H9 (cell line): ENCODE results near the gene ZBTB8OS. TPM values are rescaled to one million over a fixed set of nuclear protein-coding genes. Genes with fewer than 3 reads are reported as not detected.

ENCODE experiments used
- DNase-seq: peaks from one replicate; pipeline ENCODE4 v3.0.0-alpha.2; 2017
- H2AFZ ChIP-seq: one replicate; pipeline ENCODE4 v1.6.1; 2013; ENCODE audit warnings: mild to moderate bottlenecking, low read length, control low read depth, moderate library complexity
- H2AK5ac ChIP-seq: 2 replicates; pipeline ENCODE4 v1.6.1; 2013; ENCODE audit warnings: low read length, control low read depth, mixed read lengths; ENCODE audit not compliant: insufficient read length
- H2BK120ac ChIP-seq: one replicate; pipeline ENCODE4 v1.6.1; 2013; ENCODE audit warnings: low read depth, mild to moderate bottlenecking, low read length, control low read depth, inconsistent platforms; ENCODE audit not compliant: poor library complexity, severe bottlenecking
- H2BK12ac ChIP-seq: 2 replicates; pipeline ENCODE4 v1.6.1; 2013; ENCODE audit warnings: low read length, control low read depth, mixed read lengths, low read depth; ENCODE audit not compliant: insufficient read length
- H2BK15ac ChIP-seq: 2 replicates; pipeline ENCODE4 v1.6.1; 2013; ENCODE audit warnings: low read depth, low read length, control low read depth
- H2BK20ac ChIP-seq: one replicate; pipeline ENCODE4 v1.6.1; 2013; ENCODE audit warnings: low read depth, mild to moderate bottlenecking, low read length, control low read depth, inconsistent platforms; ENCODE audit not compliant: poor library complexity, severe bottlenecking
- H2BK5ac ChIP-seq: 2 replicates; pipeline ENCODE4 v1.6.1; 2013; ENCODE audit warnings: low read length, control low read depth, mixed read lengths; ENCODE audit not compliant: insufficient read length
- H3K14ac ChIP-seq: 2 replicates; pipeline ENCODE4 v1.6.1; 2013; ENCODE audit warnings: low read length, control low read depth; ENCODE audit not compliant: insufficient read depth
- H3K18ac ChIP-seq: 2 replicates; pipeline ENCODE4 v1.6.1; 2013; ENCODE audit warnings: low read depth, mild to moderate bottlenecking, mixed read lengths, low read length, control low read depth; ENCODE audit not compliant: insufficient read length
- H3K23ac ChIP-seq: 2 replicates; pipeline ENCODE4 v1.6.1; 2013; ENCODE audit warnings: low read length, control low read depth, mixed read lengths, low read depth; ENCODE audit not compliant: insufficient read length
- H3K23me2 ChIP-seq: 2 replicates; pipeline ENCODE4 v1.6.1; 2013; ENCODE audit warnings: low read depth, mild to moderate bottlenecking, mixed read lengths, low read length, control low read depth; ENCODE audit not compliant: insufficient read length, poor library complexity, severe bottlenecking
- H3K27ac ChIP-seq: 2 replicates; pipeline ENCODE4 v1.5.1; 2013; ENCODE audit warnings: low read length, control low read depth, mixed read lengths, low read depth; ENCODE audit not compliant: insufficient read length
- H3K27me3 ChIP-seq: 2 replicates; pipeline ENCODE4 v1.6.1; 2013; ENCODE audit warnings: low read length, control low read depth, inconsistent platforms; ENCODE audit not compliant: insufficient read depth
- H3K4ac ChIP-seq: 2 replicates; pipeline ENCODE4 v1.6.1; 2013; ENCODE audit warnings: low read depth, mild to moderate bottlenecking, control low read depth, inconsistent platforms, low read length, moderate library complexity
- H3K4me1 ChIP-seq: 2 replicates; pipeline ENCODE4 v1.6.1; 2013; ENCODE audit warnings: low read length, control low read depth, inconsistent platforms; ENCODE audit not compliant: insufficient read depth
- H3K4me2 ChIP-seq: 2 replicates; pipeline ENCODE4 v1.6.1; 2013; ENCODE audit warnings: low read length, control low read depth, mixed read lengths; ENCODE audit not compliant: insufficient read length, insufficient read depth
- H3K56ac ChIP-seq: 2 replicates; pipeline ENCODE4 v1.6.1; 2013; ENCODE audit warnings: low read depth, mild to moderate bottlenecking, mixed read lengths, low read length, control low read depth; ENCODE audit not compliant: insufficient read length
- H3K79me1 ChIP-seq: 2 replicates; pipeline ENCODE4 v1.6.1; 2013; ENCODE audit warnings: low read depth, mild to moderate bottlenecking, moderate library complexity, low read length, control low read depth, inconsistent platforms; ENCODE audit not compliant: insufficient read depth, poor library complexity, severe bottlenecking
- H3K79me2 ChIP-seq: 2 replicates; pipeline ENCODE4 v1.6.1; 2013; ENCODE audit warnings: low read length, control low read depth, inconsistent platforms; ENCODE audit not compliant: insufficient read depth
- H3K9ac ChIP-seq: 2 replicates; pipeline ENCODE4 v1.6.1; 2013; ENCODE audit warnings: low read length, control low read depth, mixed read lengths; ENCODE audit not compliant: insufficient read length; ENCODE audit errors: extremely low read depth
- H3K9me3 ChIP-seq: one replicate; pipeline ENCODE4 v1.6.1; 2013; ENCODE audit warnings: low read depth, low read length, inconsistent platforms; ENCODE audit not compliant: control insufficient read depth
- H3T11ph ChIP-seq: one replicate; pipeline ENCODE4 v1.6.1; 2013; ENCODE audit warnings: mild to moderate bottlenecking, low read length, control low read depth, inconsistent platforms
- H4K20me1 ChIP-seq: one replicate; pipeline ENCODE4 v1.6.1; 2013; ENCODE audit not compliant: control insufficient read depth, insufficient read length, insufficient read depth
- H4K5ac ChIP-seq: 2 replicates; pipeline ENCODE4 v1.6.1; 2013; ENCODE audit warnings: low read depth, mild to moderate bottlenecking, mixed read lengths, low read length, control low read depth; ENCODE audit not compliant: insufficient read length
- H4K8ac ChIP-seq: replicated peaks from 2 replicates; pipeline ENCODE4 v1.6.1; 2013; ENCODE audit warnings: low read length, control low read depth, mixed read lengths, low read depth; ENCODE audit not compliant: insufficient read length
- H4K91ac ChIP-seq: 2 replicates; pipeline ENCODE4 v1.6.1; 2013; ENCODE audit warnings: low read depth, mild to moderate bottlenecking, moderate library complexity, mixed read lengths, low read length, control low read depth; ENCODE audit not compliant: insufficient read length
- H3K27ac Mint-ChIP-seq, 3 experiments: 2 replicates in 2 of 3; 3 replicates in 1 of 3; pipeline ENCODE4 v1.8.0; 2020 to 2021; ENCODE audit warnings: mixed read lengths in 3 of 3, mild to moderate bottlenecking in 1 of 3, moderate library complexity in 1 of 3
- H3K27me3 Mint-ChIP-seq: 2 replicates; pipeline ENCODE4 v1.8.0; 2021; ENCODE audit warnings: low read depth, mild to moderate bottlenecking, moderate library complexity, mixed read lengths
- H3K36me3 Mint-ChIP-seq, 3 experiments: 2 replicates in 2 of 3; 3 replicates in 1 of 3; pipeline ENCODE4 v1.8.0; 2020 to 2021; ENCODE audit warnings: low read depth in 3 of 3, mixed read lengths in 3 of 3; ENCODE audit not compliant: insufficient read depth in 1 of 3
- H3K4me1 Mint-ChIP-seq, 2 experiments: 2 replicates each; pipeline ENCODE4 v1.8.0; 2020; ENCODE audit warnings: mixed read lengths in 2 of 2
- H3K4me3 Mint-ChIP-seq, 2 experiments: 2 replicates in 1 of 2; 3 replicates in 1 of 2; pipeline ENCODE4 v1.8.0; 2020 to 2021; ENCODE audit warnings: mild to moderate bottlenecking in 2 of 2, mixed read lengths in 2 of 2, moderate library complexity in 1 of 2
- H3K9me3 Mint-ChIP-seq, 2 experiments: 2 replicates in 1 of 2; 3 replicates in 1 of 2; pipeline ENCODE4 v1.8.0; 2020; ENCODE audit warnings: mild to moderate bottlenecking in 2 of 2, mixed read lengths in 2 of 2, moderate library complexity in 1 of 2
- CTCF ChIP-seq: fragments of 200-600 bp; sonication (generic); conservative IDR thresholded peaks from 3 replicates; pipeline ENCODE4 v1.8.0; 2021; ENCODE audit warnings: antibody characterized with exemption, mild to moderate bottlenecking
- WGBS: extraction: QIAGEN DNeasy Blood & Tissue Kit; methylation state at CpG from one replicate; pipeline ENCODE4 v1.1.7; 2013; ENCODE audit warnings: missing lambda C conversion rate, low lambda C conversion rate, mixed read lengths; ENCODE audit not compliant: insufficient read length; ENCODE audit errors: extremely low coverage; 5-methylcytosine and 5-hydroxymethylcytosine counted together
- total RNA-seq: library from RNA; stranded (reverse); gene quantifications from 2 replicates; pipeline ENCODE4 v1.2.1, GENCODE V29; 2021

Gene ZBTB8OS
- total RNA-seq, 1 experiment from 2014 or later, result 59.4 TPM

DNA sequence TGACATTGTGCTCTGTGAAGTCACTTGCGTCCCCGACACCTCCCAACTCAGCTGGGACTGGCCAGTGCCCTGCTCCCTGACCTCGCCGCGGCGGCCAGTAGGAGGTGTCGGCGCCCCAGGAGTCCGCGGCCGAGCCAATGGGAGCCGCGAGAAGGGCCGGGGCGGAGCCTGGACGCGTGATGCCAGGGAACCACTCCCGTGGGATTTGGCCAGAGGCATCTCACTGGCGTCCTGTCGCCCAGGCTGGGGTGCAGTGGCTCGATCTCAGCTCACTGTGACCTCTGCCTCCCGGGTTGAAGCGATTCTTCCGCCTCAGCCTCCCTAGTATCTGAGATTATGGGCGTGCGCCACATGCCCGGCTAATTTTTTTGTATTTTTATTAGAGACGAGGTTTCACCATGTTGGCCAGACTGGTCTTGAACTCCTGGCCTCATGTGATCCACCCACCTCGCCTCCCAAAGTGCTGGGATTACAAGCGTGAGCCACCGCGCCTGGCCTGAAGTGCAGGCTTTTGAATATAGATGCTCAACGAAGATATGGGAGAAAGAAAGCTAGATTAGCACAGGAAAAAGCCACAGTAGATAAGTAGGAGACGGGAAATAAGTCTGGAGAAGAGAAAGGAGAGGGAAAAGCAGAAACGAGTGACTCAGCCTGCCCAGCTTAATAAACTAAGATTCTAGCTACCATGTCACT, 38.0 kb downstream of the ZBTB8OS start:
- no peak overlapping the region for H2AFZ ChIP-seq
- no peak overlapping the region for H2AK5ac ChIP-seq
- no peak; the same call in 2 of the 3 replicates for TF ChIP-seq CTCF
- no CpG with 5 or more reads among the region's 35 CpGs for WGBS
- no peaks in the 10 kb centered on the region for H3K36me3 Mint-ChIP-seq
- H3K4me3 Mint-ChIP-seq, result peak overlapping the region; percentile 61 to 74
- H4K91ac ChIP-seq, result no peak overlapping the region
- no peaks in the 10 kb centered on the region for H3K4me1 ChIP-seq
- H2BK120ac ChIP-seq, result no peak overlapping the region
- H3K27me3 ChIP-seq, result no peaks in the 10 kb centered on the region
- no peaks in the 10 kb centered on the region for H3K27me3 Mint-ChIP-seq
- DNase-seq, result peak; percentile 95
- H2BK5ac ChIP-seq, result no peak overlapping the region
- H3K9ac ChIP-seq, result no peak overlapping the region
- H3K14ac ChIP-seq, result no peak overlapping the region
- no peaks in the 10 kb centered on the region for H3K9me3 ChIP-seq
- H3K27ac Mint-ChIP-seq, result peak overlapping the region; percentile 3 to 70 (median 51); a peak in 3 of 7 replicates
- no peak overlapping the region for H3K4ac ChIP-seq
- H3K4me2 ChIP-seq, result peak overlapping the region; percentile 50
- no peaks in the 10 kb centered on the region for H3K9me3 Mint-ChIP-seq
- H4K20me1 ChIP-seq, result no peaks in the 10 kb centered on the region
- H3T11ph ChIP-seq, result no peak overlapping the region
- H3K18ac ChIP-seq, result no peak overlapping the region
- no peak overlapping the region for H3K27ac ChIP-seq
- no peak overlapping the region for H3K23ac ChIP-seq
- H2BK15ac ChIP-seq, result no peak overlapping the region
- no peak overlapping the region for H2BK12ac ChIP-seq
- H2BK20ac ChIP-seq, result no peak overlapping the region
- no peaks in the 10 kb centered on the region for H3K79me2 ChIP-seq
- no peak overlapping the region for H3K56ac ChIP-seq
- no peaks in the 10 kb centered on the region for H3K79me1 ChIP-seq
- H3K4me1 Mint-ChIP-seq, result peaks cover 5 to 8% of the 10 kb centered on the region in 2 experiments; a peak in 3 of 4 replicates
- no peaks in the 10 kb centered on the region for H3K23me2 ChIP-seq
- H4K5ac ChIP-seq, result no peak overlapping the region
- H4K8ac ChIP-seq, result no peak overlapping the region
